ENCODE data around the gene SCGB3A1.

SCGB3A1 gene

GRCh38 chr5:180636403-180637075, 45.2 kb upstream of the SCGB3A1 start:
- Histone ChIP-seq H3K9me3 (ENCODE audit: severe bottlenecking) (no peaks in the 10 kb centered on the region), H3K27me3 (ENCODE audit: insufficient read depth, low read depth, severe bottlenecking) (no peaks in the 10 kb centered on the region), H3K27ac (no peak overlapping the region), H3K4me3 (ENCODE audit: low read depth, low read length) (no peak overlapping the region), H3K36me3 (no peaks in the 10 kb centered on the region)
- no peak for DNase-seq
- TF ChIP-seq, protein P1, sequence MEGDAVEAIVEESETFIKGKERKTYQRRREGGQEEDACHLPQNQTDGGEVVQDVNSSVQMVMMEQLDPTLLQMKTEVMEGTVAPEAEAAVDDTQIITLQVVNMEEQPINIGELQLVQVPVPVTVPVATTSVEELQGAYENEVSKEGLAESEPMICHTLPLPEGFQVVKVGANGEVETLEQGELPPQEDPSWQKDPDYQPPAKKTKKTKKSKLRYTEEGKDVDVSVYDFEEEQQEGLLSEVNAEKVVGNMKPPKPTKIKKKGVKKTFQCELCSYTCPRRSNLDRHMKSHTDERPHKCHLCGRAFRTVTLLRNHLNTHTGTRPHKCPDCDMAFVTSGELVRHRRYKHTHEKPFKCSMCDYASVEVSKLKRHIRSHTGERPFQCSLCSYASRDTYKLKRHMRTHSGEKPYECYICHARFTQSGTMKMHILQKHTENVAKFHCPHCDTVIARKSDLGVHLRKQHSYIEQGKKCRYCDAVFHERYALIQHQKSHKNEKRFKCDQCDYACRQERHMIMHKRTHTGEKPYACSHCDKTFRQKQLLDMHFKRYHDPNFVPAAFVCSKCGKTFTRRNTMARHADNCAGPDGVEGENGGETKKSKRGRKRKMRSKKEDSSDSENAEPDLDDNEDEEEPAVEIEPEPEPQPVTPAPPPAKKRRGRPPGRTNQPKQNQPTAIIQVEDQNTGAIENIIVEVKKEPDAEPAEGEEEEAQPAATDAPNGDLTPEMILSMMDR (IDR thresholded peaks at IDR 0.05; ENCODE audit: low read depth, low read length): no peak

DNA sequence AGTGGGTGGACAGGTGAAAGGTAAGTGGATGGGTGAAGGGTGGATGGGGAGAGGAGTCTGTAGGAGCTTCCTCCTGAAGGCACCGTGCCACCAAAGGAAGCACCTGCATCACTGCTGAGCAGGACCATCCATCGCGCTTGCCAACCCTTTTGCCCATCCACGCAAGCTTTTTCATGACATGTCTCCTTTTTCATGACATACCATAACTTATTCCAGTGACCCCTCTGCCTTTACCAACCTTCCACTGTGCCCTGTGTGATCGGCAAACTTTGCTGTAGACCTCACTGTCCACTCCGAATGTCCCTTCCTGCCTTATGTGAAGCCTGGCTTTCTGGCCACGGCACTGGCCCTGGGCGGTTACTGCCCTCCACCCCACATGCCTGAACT, 44.7 kb upstream of the SCGB3A1 start:
- no peaks in the 10 kb centered on the region for H3K36me3 ChIP-seq
- no peak overlapping the region for H3K4me3 ChIP-seq (ENCODE audit: low read depth, low read length)
- no peak for DNase-seq
- H3K9me3 ChIP-seq (ENCODE audit: severe bottlenecking): no peaks in the 10 kb centered on the region
- no peaks in the 10 kb centered on the region for H3K27me3 ChIP-seq (ENCODE audit: insufficient read depth, low read depth, severe bottlenecking)
- H3K27ac ChIP-seq: no peak overlapping the region
- TF ChIP-seq, protein P1 (IDR thresholded peaks at IDR 0.05; ENCODE audit: low read depth, low read length): no peak

- no peak for DNase-seq
- TF ChIP-seq, protein P1 (IDR thresholded peaks at IDR 0.05; ENCODE audit: low read depth, low read length): no peak
- H3K4me3 ChIP-seq (ENCODE audit: low read depth, low read length): no peak overlapping the region
- no peaks in the 10 kb centered on the region for H3K27me3 ChIP-seq (ENCODE audit: insufficient read depth, low read depth, severe bottlenecking)
- no peaks in the 10 kb centered on the region for H3K36me3 ChIP-seq
- H3K27ac ChIP-seq: no peak overlapping the region
- H3K9me3 ChIP-seq (ENCODE audit: severe bottlenecking): no peaks in the 10 kb centered on the region
These were observed 42.2 kb upstream of the SCGB3A1 start for GRCh38 chr5:180633283-180634177.

DNA sequence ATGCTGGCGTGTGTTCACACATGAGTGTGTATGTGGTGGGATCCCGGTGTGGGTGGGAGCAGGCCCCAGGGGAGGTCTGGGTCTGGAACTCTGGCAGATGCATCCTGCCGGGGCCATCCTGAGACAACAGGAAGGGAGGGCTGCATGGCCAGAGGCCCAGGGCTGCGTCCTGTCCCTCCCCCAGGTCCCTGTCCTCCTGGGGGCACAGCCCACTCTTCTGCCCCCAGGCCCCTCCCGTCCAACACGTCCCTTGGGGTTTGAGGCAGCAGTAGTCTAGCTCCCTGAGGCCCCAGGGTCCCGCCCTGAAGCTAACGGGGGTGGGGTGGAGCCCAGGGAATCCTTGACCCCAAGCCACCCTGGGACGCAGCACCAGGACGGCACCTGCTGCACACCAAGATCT, 41.5 kb upstream of the SCGB3A1 start:
- H3K4me3 ChIP-seq (ENCODE audit: low read depth, low read length): no peak overlapping the region
- no peak for DNase-seq
- no peaks in the 10 kb centered on the region for H3K36me3 ChIP-seq
- no peak overlapping the region for H3K27ac ChIP-seq
- no peaks in the 10 kb centered on the region for H3K27me3 ChIP-seq (ENCODE audit: insufficient read depth, low read depth, severe bottlenecking)
- TF ChIP-seq, protein P1 (IDR thresholded peaks at IDR 0.05; ENCODE audit: low read depth, low read length): no peak
- H3K9me3 ChIP-seq (ENCODE audit: severe bottlenecking): no peaks in the 10 kb centered on the region

- no peaks in the 10 kb centered on the region for H3K36me3 ChIP-seq
- H3K9me3 ChIP-seq (ENCODE audit: severe bottlenecking): no peaks in the 10 kb centered on the region
- H3K4me3 ChIP-seq (ENCODE audit: low read depth, low read length): no peak overlapping the region
- DNase-seq: no peak
- TF ChIP-seq, protein P1 (IDR thresholded peaks at IDR 0.05; ENCODE audit: low read depth, low read length): no peak
- no peak overlapping the region for H3K27ac ChIP-seq
- no peaks in the 10 kb centered on the region for H3K27me3 ChIP-seq (ENCODE audit: insufficient read depth, low read depth, severe bottlenecking)
These were observed 40.5 kb upstream of the SCGB3A1 start for GRCh38 chr5:180631549-180632383.
